GM13977 (cell line): Measurements from ENCODE around the gene LRRC26.
A peak's percentile ranks its signal among the peaks of the same experiment; 100 is the strongest.

Source experiments
- DNase-seq: peaks from one replicate; pipeline ENCODE4 v3.0.0; 2012; ENCODE audit warnings: low spot score
- CTCF ChIP-seq: IDR thresholded peaks from 2 replicates; pipeline ENCODE4 v1.5.1; 2012; ENCODE audit warnings: mild to moderate bottlenecking, control low read depth; ENCODE audit not compliant: insufficient read depth; ENCODE audit errors: extremely low read depth, missing control alignments
- in situ Hi-C: fragments of 300-500 bp; cut with MboI; formaldehyde crosslinking; loops from one replicate; pipeline ENCODE4 v1.12.0; 2022; ENCODE audit warnings: low sequenced_read_pairs, low pct_unique_long_range_greater_than_20kb, mixed read lengths, inconsistent platforms; ENCODE audit not compliant: unreplicated experiment

LRRC26 gene

GRCh38 chr9:137159105-137160053 lies 10.5 kb downstream of the LRRC26 start:
- no peak for TF ChIP-seq CTCF
- no peak for DNase-seq
- in situ Hi-C loops = no loop called here

- in situ Hi-C loops = no loop called here
- no peak for DNase-seq
- TF ChIP-seq CTCF = no peak
Measured at GRCh38 chr9:137158625-137159024, 11.2 kb downstream of the LRRC26 start.

- in situ Hi-C loops = no loop called here
- DNase-seq = no peak
- no peak for TF ChIP-seq CTCF
Measured at GRCh38 chr9:137157618-137158415, 12.0 kb downstream of the LRRC26 start.

GRCh38 chr9:137156567-137157375 lies 13.1 kb downstream of the LRRC26 start:
- TF ChIP-seq CTCF = no peak
- in situ Hi-C loops = no loop called here
- peak; percentile 83 for DNase-seq

GRCh38 chr9:137152844-137153405 lies 16.9 kb downstream of the LRRC26 start:
- no peak for DNase-seq
- TF ChIP-seq CTCF = no peak
- in situ Hi-C loops = no loop called here
